Tongue (tissue), 2 donors: ENCODE measurements around the gene GALNT2. TPM values are rescaled to one million over a fixed set of nuclear protein-coding genes. Genes with fewer than 3 reads are reported as not detected.

Source experiments
- DNase-seq: peaks from one replicate; pipeline ENCODE4 v3.0.0-alpha.2; 2015
- total RNA-seq: library from RNA; depleted of rRNA; stranded (reverse); fragments of >200 nt; gene quantifications from one replicate; pipeline ENCODE4 v1.2.3, GENCODE V29; 2014

GALNT2 gene
- total RNA-seq, 1 donor from 2014 or later: 83.3 TPM

- DNase-seq: no peak
These were observed 121.8 kb downstream of the GALNT2 start for GRCh38 chr1:230188826-230189225.

GRCh38 chr1:230189341-230189740 lies 122.3 kb downstream of the GALNT2 start:
- DNase-seq: no peak

- DNase-seq: no peak
These were observed 122.8 kb downstream of the GALNT2 start for GRCh38 chr1:230189824-230190223.

GRCh38 chr1:230191079-230191804 lies 124.2 kb downstream of the GALNT2 start:
- no peak for DNase-seq

GRCh38 chr1:230191855-230192254 lies 124.8 kb downstream of the GALNT2 start:
- DNase-seq: no peak

- no peak for DNase-seq
These were observed 127.5 kb downstream of the GALNT2 start for GRCh38 chr1:230194525-230194924.

- no peak for DNase-seq
These were observed 128.2 kb downstream of the GALNT2 start for GRCh38 chr1:230195199-230195598.

- DNase-seq: no peak
These were observed 129.0 kb downstream of the GALNT2 start for GRCh38 chr1:230196077-230196476.

- DNase-seq: no peak
These were observed 130.9 kb downstream of the GALNT2 start for GRCh38 chr1:230197644-230198567.

- no peak for DNase-seq
These were observed 132.0 kb downstream of the GALNT2 start for GRCh38 chr1:230199034-230199433.

- DNase-seq: no peak
These were observed 132.5 kb downstream of the GALNT2 start for GRCh38 chr1:230199554-230199953.

GRCh38 chr1:230200276-230200675 lies 133.2 kb downstream of the GALNT2 start:
- DNase-seq: no peak

GRCh38 chr1:230201445-230201844 lies 134.4 kb downstream of the GALNT2 start:
- no peak for DNase-seq

GRCh38 chr1:230204842-230205241 lies 137.8 kb downstream of the GALNT2 start:
- peak; percentile 58 for DNase-seq

GRCh38 chr1:230205719-230206198 lies 138.7 kb downstream of the GALNT2 start:
- no peak for DNase-seq

- DNase-seq: no peak
These were observed 139.2 kb downstream of the GALNT2 start for GRCh38 chr1:230206207-230206606.

- DNase-seq: no peak
These were observed 139.9 kb downstream of the GALNT2 start for GRCh38 chr1:230206976-230207375.

GRCh38 chr1:230207598-230207997 lies 140.6 kb downstream of the GALNT2 start:
- DNase-seq: no peak

GRCh38 chr1:230208619-230209261 lies 141.7 kb downstream of the GALNT2 start:
- no peak for DNase-seq

- no peak for DNase-seq
These were observed 143.4 kb downstream of the GALNT2 start for GRCh38 chr1:230210326-230210980.

GRCh38 chr1:230210981-230211336 lies 143.9 kb downstream of the GALNT2 start:
- DNase-seq: no peak

- DNase-seq: no peak
These were observed 144.6 kb downstream of the GALNT2 start for GRCh38 chr1:230211436-230212145.
